OCI-LY7 (cell line): ENCODE results near the gene ZNF786. TPM values are rescaled to one million over a fixed set of nuclear protein-coding genes. Genes with fewer than 3 reads are reported as not detected.

ENCODE experiments used
- BruUV-seq: library from RNA; stranded (reverse); fragments of 400-500 nt; replicated peaks from 2 replicates; lab custom pipeline; 2021; lab: Mats Ljungman, UMichigan
- CTCF ChIA-PET: fragments of 300-600 bp; sonication (Branson Sonifier 250); formaldehyde crosslinking; loops from one replicate; lab custom pipeline; 2022; ENCODE audit warnings: antibody characterized with exemption; ENCODE audit not compliant: unreplicated experiment; lab: Charles Lee
- POLR2A ChIA-PET: fragments of 300-600 bp; sonication (Branson Sonifier 250); formaldehyde crosslinking; loops from one replicate; lab custom pipeline; 2022; ENCODE audit warnings: antibody characterized with exemption; lab: Charles Lee
- DNase-seq: peaks from one replicate; pipeline ENCODE4 v3.0.0-alpha.2; 2015; ENCODE audit warnings: low spot score
- H2AFZ ChIP-seq: fragments of 200-600 bp; sonication (generic), shearing (Covaris generic); 2 replicates; pipeline ENCODE4 v1.6.1; 2014; ENCODE audit warnings: mild to moderate bottlenecking, antibody characterized with exemption, low read length, moderate library complexity
- H3K27ac ChIP-seq: fragments of 200-600 bp; sonication (generic); 2 replicates; pipeline ENCODE4 v1.5.1; 2014; ENCODE audit warnings: mixed run types, low read depth, mild to moderate bottlenecking, moderate library complexity, low read length, inconsistent platforms; ENCODE audit not compliant: poor library complexity, severe bottlenecking
- H3K36me3 ChIP-seq: fragments of 200-600 bp; sonication (generic); 2 replicates; pipeline ENCODE4 v1.6.1; 2014; ENCODE audit warnings: mild to moderate bottlenecking, antibody characterized with exemption, low read length, moderate library complexity, mixed read lengths; ENCODE audit not compliant: insufficient read depth
- H3K4me1 ChIP-seq: fragments of 200-600 bp; sonication (generic); 2 replicates; pipeline ENCODE4 v1.5.1; 2014; ENCODE audit warnings: mild to moderate bottlenecking, low read length; ENCODE audit not compliant: insufficient read depth, poor library complexity, severe bottlenecking
- H3K4me2 ChIP-seq: fragments of 200-600 bp; sonication (generic); 2 replicates; pipeline ENCODE4 v1.6.1; 2014; ENCODE audit warnings: mild to moderate bottlenecking, low read length
- H3K4me3 ChIP-seq: fragments of 200-600 bp; sonication (generic); 2 replicates; pipeline ENCODE4 v1.5.1; 2014; ENCODE audit warnings: mild to moderate bottlenecking, low read depth, low read length; ENCODE audit not compliant: poor library complexity, severe bottlenecking
- H3K79me2 ChIP-seq: fragments of 200-600 bp; sonication (generic); 2 replicates; pipeline ENCODE4 v1.6.1; 2016; ENCODE audit warnings: low read depth, mild to moderate bottlenecking, low read length, moderate library complexity, mixed read lengths; ENCODE audit not compliant: insufficient read depth
- H3K9me2 ChIP-seq: fragments of 200-600 bp; sonication (generic); 2 replicates; pipeline ENCODE4 v1.6.1; 2016; ENCODE audit warnings: mild to moderate bottlenecking, low read length, mixed read lengths; ENCODE audit not compliant: insufficient read depth
- H3K9me3 ChIP-seq: fragments of 200-600 bp; sonication (generic); 2 replicates; pipeline ENCODE4 v1.6.1; 2014; ENCODE audit warnings: mild to moderate bottlenecking, mixed run types, low read length, mixed read lengths
- H4K20me1 ChIP-seq: fragments of 200-600 bp; sonication (generic); 2 replicates; pipeline ENCODE4 v1.6.1; 2014; ENCODE audit warnings: mild to moderate bottlenecking, antibody characterized with exemption, low read length, moderate library complexity, mixed read lengths; ENCODE audit not compliant: insufficient read depth
- EZH2phosphoT487 ChIP-seq: fragments of 200-600 bp; sonication (generic); IDR thresholded peaks from 2 replicates; pipeline ENCODE4 v1.6.1; 2018; ENCODE audit warnings: low read depth, borderline replicate concordance, mild to moderate bottlenecking, mixed run types, antibody characterized with exemption, low read length, moderate library complexity, mixed read lengths
- intact Hi-C: fragments of 100-400 bp; cut with micrococcal nuclease; formaldehyde crosslinking; loops from one replicate; pipeline ENCODE4 v1.10.0; 2022; ENCODE audit not compliant: unreplicated experiment
- total RNA-seq, 2 experiments: library from RNA; depleted of rRNA in 1 of 2; stranded (reverse); fragments of >200 nt in 1 of 2; shearing (Covaris generic) in 1 of 2; gene quantifications; 2 replicates each; pipeline ENCODE4 v1.2.3, GENCODE V29; 2014 to 2022
- TF ChIP-seq, protein P1 (sequence below): fragments of 200-600 bp; sonication (generic); conservative IDR thresholded peaks from 2 replicates; pipeline ENCODE4 v1.5.1; 2014; ENCODE audit warnings: mild to moderate bottlenecking, antibody characterized with exemption, low read length, moderate library complexity, mixed read lengths

The ZNF786 gene
- total RNA-seq, 2 experiments from 2014 or later: 5.1 to 7.7 TPM

DNA sequence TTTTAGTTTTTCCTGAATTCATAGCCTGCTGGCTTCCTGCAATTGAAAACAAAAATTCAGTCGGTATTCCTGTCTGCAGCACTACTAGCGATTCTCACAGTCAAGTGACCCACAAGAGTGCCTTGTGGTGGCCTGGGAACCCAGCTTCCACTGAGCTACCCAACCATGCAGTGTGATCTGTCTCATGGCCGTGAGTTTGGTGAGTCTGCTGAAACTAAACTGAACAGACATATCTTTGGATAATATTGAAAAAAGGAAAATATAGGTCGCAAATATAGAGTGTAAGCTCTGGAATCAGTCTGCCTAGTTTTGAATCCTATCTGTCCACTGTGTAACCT, 18.1 kb downstream of the ZNF786 start:
- H3K4me1 ChIP-seq: no peaks in the 10 kb centered on the region
- no peaks in the 10 kb centered on the region for H4K20me1 ChIP-seq
- no peak for DNase-seq
- no peaks in the 10 kb centered on the region for H3K9me2 ChIP-seq
- H3K4me2 ChIP-seq: no peak overlapping the region
- intact Hi-C loops: no loop called here
- no peaks in the 10 kb centered on the region for H3K79me2 ChIP-seq
- no peaks in the 10 kb centered on the region for H3K9me3 ChIP-seq
- POLR2A ChIA-PET: interaction anchor here (0.5 kb wide), 1 partner anchor 12 kb away, joined by 5 read pairs; no protein-coding TSS in a partner anchor
- H2AFZ ChIP-seq: no peak overlapping the region
- H3K4me3 ChIP-seq: no peak overlapping the region
- CTCF ChIA-PET: no interaction called here
- peaks cover 49% of the 10 kb centered on the region for H3K36me3 ChIP-seq
- H3K27ac ChIP-seq: no peak overlapping the region
- BruUV-seq: no TSS peak
- TF ChIP-seq, protein P1, sequence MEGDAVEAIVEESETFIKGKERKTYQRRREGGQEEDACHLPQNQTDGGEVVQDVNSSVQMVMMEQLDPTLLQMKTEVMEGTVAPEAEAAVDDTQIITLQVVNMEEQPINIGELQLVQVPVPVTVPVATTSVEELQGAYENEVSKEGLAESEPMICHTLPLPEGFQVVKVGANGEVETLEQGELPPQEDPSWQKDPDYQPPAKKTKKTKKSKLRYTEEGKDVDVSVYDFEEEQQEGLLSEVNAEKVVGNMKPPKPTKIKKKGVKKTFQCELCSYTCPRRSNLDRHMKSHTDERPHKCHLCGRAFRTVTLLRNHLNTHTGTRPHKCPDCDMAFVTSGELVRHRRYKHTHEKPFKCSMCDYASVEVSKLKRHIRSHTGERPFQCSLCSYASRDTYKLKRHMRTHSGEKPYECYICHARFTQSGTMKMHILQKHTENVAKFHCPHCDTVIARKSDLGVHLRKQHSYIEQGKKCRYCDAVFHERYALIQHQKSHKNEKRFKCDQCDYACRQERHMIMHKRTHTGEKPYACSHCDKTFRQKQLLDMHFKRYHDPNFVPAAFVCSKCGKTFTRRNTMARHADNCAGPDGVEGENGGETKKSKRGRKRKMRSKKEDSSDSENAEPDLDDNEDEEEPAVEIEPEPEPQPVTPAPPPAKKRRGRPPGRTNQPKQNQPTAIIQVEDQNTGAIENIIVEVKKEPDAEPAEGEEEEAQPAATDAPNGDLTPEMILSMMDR: no peak
- no peak for TF ChIP-seq EZH2phosphoT487

DNA sequence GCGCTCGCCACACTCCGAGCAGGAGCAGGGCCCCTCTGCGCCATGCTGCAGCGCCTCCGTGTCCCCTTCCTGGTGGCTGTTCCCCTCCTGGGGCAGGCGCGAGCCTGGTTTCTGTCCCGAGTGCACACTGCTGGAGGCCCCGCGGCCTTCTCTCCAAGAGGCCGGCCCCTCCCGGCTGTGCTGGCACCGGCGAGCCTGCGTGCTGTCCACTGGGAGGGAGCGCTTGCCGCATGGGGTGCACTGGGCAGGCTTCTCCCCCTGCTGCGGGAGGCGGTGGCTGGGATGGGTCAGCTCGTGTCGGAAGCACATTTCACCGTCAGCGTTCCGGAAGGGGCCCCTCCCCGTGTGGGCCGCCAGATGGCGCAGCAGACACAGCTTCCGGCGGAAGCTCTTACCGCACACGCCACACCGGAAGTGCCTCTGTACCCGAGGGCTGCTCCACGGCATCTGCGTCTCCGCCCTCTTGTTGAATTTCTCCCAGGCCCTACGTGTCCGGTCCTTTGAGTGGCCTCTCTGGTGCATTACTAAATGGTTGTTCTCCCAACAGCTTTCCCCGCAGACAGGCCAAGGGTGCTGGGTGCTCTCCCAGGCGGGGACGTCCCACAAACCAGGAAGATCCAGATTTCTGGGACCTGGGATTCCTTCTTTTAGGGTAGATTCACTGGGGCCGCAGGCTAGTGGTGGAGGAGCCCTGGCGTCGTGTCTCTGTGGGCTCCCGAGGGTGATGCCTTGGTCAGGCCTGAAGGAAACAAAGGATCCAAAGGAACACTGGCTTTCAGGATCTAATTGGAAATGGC, 18.7 kb downstream of the ZNF786 start:
- TF ChIP-seq, protein P1: no peak
- no peak for TF ChIP-seq EZH2phosphoT487
- H3K79me2 ChIP-seq: no peaks in the 10 kb centered on the region
- peaks cover 46% of the 10 kb centered on the region for H3K36me3 ChIP-seq
- H4K20me1 ChIP-seq: no peaks in the 10 kb centered on the region
- ChIA-PET CTCF (no interaction called here), POLR2A (interaction anchor here (0.5 kb wide), 1 partner anchor 13 kb away, joined by 5 read pairs; no protein-coding TSS in a partner anchor)
- no TSS peak for BruUV-seq
- H3K9me3 ChIP-seq: no peaks in the 10 kb centered on the region
- no peaks in the 10 kb centered on the region for H3K4me1 ChIP-seq
- no peak overlapping the region for H3K4me2 ChIP-seq
- no peaks in the 10 kb centered on the region for H3K9me2 ChIP-seq
- DNase-seq: no peak
- intact Hi-C loops: no loop called here
- no peak overlapping the region for H2AFZ ChIP-seq
- H3K27ac ChIP-seq: no peak overlapping the region
- no peak overlapping the region for H3K4me3 ChIP-seq

DNA sequence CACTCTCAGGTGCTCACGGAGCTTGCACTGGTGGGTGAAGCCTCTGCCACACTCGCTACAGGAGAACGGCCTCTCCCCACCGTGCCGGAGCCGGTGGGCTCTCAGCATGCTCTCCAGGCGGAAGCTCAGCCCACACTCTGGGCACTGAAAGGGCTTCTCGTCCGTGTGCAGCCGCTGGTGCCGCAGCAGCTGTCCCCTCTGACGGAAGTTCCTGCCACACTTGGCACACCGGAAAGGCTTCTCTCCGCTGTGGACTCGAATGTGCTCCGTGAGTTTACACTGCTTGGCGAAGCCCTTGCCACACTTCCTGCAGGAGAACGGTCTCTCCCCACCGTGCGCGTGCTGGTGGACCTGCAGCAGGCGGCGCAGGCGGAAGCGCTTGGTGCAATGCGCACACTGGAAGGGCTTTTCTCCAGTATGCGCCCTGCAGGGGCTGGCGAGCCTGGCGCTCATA, 19.3 kb downstream of the ZNF786 start:
- Histone ChIP-seq H3K4me1 (no peaks in the 10 kb centered on the region), H3K9me3 (no peaks in the 10 kb centered on the region), H2AFZ (no peak overlapping the region), H3K27ac (no peak overlapping the region), H3K9me2 (no peaks in the 10 kb centered on the region), H4K20me1 (no peaks in the 10 kb centered on the region), H3K79me2 (no peaks in the 10 kb centered on the region), H3K36me3 (peaks cover 42% of the 10 kb centered on the region), H3K4me3 (no peak overlapping the region), H3K4me2 (no peak overlapping the region)
- intact Hi-C loops: no loop called here
- BruUV-seq: no TSS peak
- POLR2A ChIA-PET: no interaction called here
- CTCF ChIA-PET: no interaction called here
- TF ChIP-seq EZH2phosphoT487: no peak
- TF ChIP-seq, protein P1: no peak
- DNase-seq: no peak
